H1 (cell line): ENCODE measurements around the gene NTN1. TPM values are rescaled to one million over a fixed set of nuclear protein-coding genes. Genes with fewer than 3 reads are reported as not detected.

ENCODE experiments used
- ATF3 ChIP-seq: IDR thresholded peaks from 2 replicates; pipeline ENCODE4 v1.6.1; 2011; ENCODE audit warnings: low read depth, mild to moderate bottlenecking, low read length; ENCODE audit not compliant: insufficient read depth
- BCL11A ChIP-seq, 2 experiments: IDR thresholded peaks; one replicate each; pipeline ENCODE4 v1.6.1; 2011; ENCODE audit warnings: low read depth in 2 of 2, low read length in 2 of 2, mild to moderate bottlenecking in 2 of 2
- BRCA1 ChIP-seq: IDR thresholded peaks from 2 replicates; pipeline ENCODE4 v1.6.1; 2012; ENCODE audit warnings: low read depth, low read length, improper control_type of control experiment
- CHD2 ChIP-seq: IDR thresholded peaks from 2 replicates; pipeline ENCODE4 v1.6.1; 2012; ENCODE audit warnings: low read length, improper control_type of control experiment
- CREB1 ChIP-seq: IDR thresholded peaks from 2 replicates; pipeline ENCODE4 v1.6.1; 2012; ENCODE audit warnings: inconsistent platforms
- HDAC2 ChIP-seq, 2 experiments: fragments of 300-600 bp in 1 of 2; sonication (generic) in 1 of 2; IDR thresholded peaks; 2 replicates each; pipeline ENCODE4 v1.6.1; 2011 to 2012; ENCODE audit warnings: low read depth in 2 of 2, low read length in 2 of 2, mild to moderate bottlenecking in 2 of 2, moderate library complexity in 2 of 2, borderline replicate concordance in 1 of 2, inconsistent platforms in 1 of 2
- RFX5 ChIP-seq: IDR thresholded peaks from 2 replicates; pipeline ENCODE4 v1.6.1; 2011; ENCODE audit warnings: low read depth, low read length, improper control_type of control experiment, borderline replicate concordance
- polyA plus RNA-seq, 7 experiments: library from polyadenylated mRNA; depleted of rRNA in 3 of 7; stranded (reverse) in 5 of 7; unstranded in 2 of 7; fragments of >200 nt in 5 of 7; fragments of 200-250 nt in 2 of 7; gene quantifications; 1 replicate in 5 of 7; 2 replicates in 1 of 7; 4 replicates in 1 of 7; pipeline versions ENCODE4 v1.2.1 to v1.2.3, GENCODE V29; 2011 to 2013; ENCODE audit warnings: missing spikeins in 2 of 7, mixed read lengths in 2 of 7
- total RNA-seq: library from RNA; stranded (reverse); fragmentation: NEBNext Ultra II Directional; extraction: Animal tissue kit (Norgen Biotek cat#: 25700); gene quantifications from 2 replicates; pipeline ENCODE4 v1.2.1, GENCODE V29; 2021

Gene NTN1
- total and polyA plus RNA-seq, 2 of the 8 experiments (the other 6 are each of a cell fraction or from before 2014, with no cell fraction given): 2.0 to 2.3 TPM

GRCh38 chr17:9181640-9182039 is 160.3 kb downstream of the NTN1 start (continued):
- TF ChIP-seq ATF3 (no peak), BCL11A (IDR thresholded peaks at IDR 0.05; ENCODE audit: low read depth in 2 of 2, low read length in 2 of 2) (no peak), HDAC2 (IDR thresholded peaks at IDR 0.05; ENCODE audit: borderline replicate concordance in 1 of 2, low read depth in 2 of 2, low read length in 2 of 2) (no peak), RFX5 (no peak), CHD2 (no peak), CREB1 (no peak), BRCA1 (no peak)
